GM12878 (cell line): ENCODE measurements around the gene DNAAF3.

Source experiments
- BHLHE40 ChIP-seq, 2 experiments: fragments of 450-650 bp in 1 of 2; IDR thresholded peaks; 2 replicates each; pipeline ENCODE4 v1.6.1; 2011 to 2017; ENCODE audit warnings: low read depth in 2 of 2, borderline replicate concordance in 1 of 2, improper control_type of control experiment in 1 of 2, low read length in 1 of 2, mild to moderate bottlenecking in 1 of 2
- CTCF ChIP-seq, 3 experiments: IDR thresholded peaks in 2 of 3; conservative IDR thresholded peaks in 1 of 3; 2 replicates each; pipeline ENCODE4 v1.5.1; 2011; ENCODE audit warnings: low read depth in 3 of 3, low read length in 3 of 3, mild to moderate bottlenecking in 3 of 3, control low read depth in 2 of 3, moderate library complexity in 2 of 3, inconsistent platforms in 1 of 3, mixed read lengths in 1 of 3; ENCODE audit not compliant: control insufficient read depth in 2 of 3, insufficient read depth in 1 of 3; ENCODE audit errors: extremely low read depth in 1 of 3
- EP300 ChIP-seq, 2 experiments: fragments of 150-350 bp in 1 of 2; IDR thresholded peaks; 2 replicates each; pipeline ENCODE4 v1.6.1; 2011 to 2012; ENCODE audit warnings: low read depth in 2 of 2, low read length in 2 of 2, borderline replicate concordance in 1 of 2, improper control_type of control experiment in 1 of 2, inconsistent platforms in 1 of 2; ENCODE audit not compliant: control insufficient read depth in 1 of 2
- EZH2 ChIP-seq: IDR thresholded peaks from 2 replicates; pipeline ENCODE4 v1.6.1; 2012; ENCODE audit warnings: low read depth, mild to moderate bottlenecking, control low read depth, inconsistent platforms, low read length, borderline replicate concordance; ENCODE audit not compliant: control insufficient read depth
- NR2F1 ChIP-seq: fragments of 450-650 bp; conservative IDR thresholded peaks from 2 replicates; pipeline ENCODE4 v1.6.1; 2017; ENCODE audit warnings: mild to moderate bottlenecking
- RAD21 ChIP-seq: IDR thresholded peaks from 2 replicates; pipeline ENCODE4 v1.6.1; 2011; ENCODE audit warnings: mild to moderate bottlenecking, low read depth, low read length, moderate library complexity; ENCODE audit not compliant: insufficient read depth
- RBBP5 ChIP-seq: fragments of 200-600 bp; sonication (generic); conservative IDR thresholded peaks from 2 replicates; pipeline ENCODE4 v1.6.1; 2016
- RFX5 ChIP-seq: IDR thresholded peaks from 2 replicates; pipeline ENCODE4 v1.6.1; 2011; ENCODE audit warnings: low read depth, low read length, improper control_type of control experiment
- SIN3A ChIP-seq: IDR thresholded peaks from 2 replicates; pipeline ENCODE4 v1.6.1; 2012; ENCODE audit warnings: low read depth, low read length, improper control_type of control experiment

GRCh38 chr19:55213547-55213946 lies 47.1 kb upstream of the DNAAF3 start:
- TF ChIP-seq RAD21 (no peak), CTCF (IDR thresholded peaks at IDR 0.05 in 2 of 3, conservative IDR thresholded peaks at IDR 0.05 in 1 of 3; ENCODE audit: control insufficient read depth in 2 of 3, extremely low read depth in 1 of 3, insufficient read depth in 1 of 3, low read depth in 3 of 3, low read length in 3 of 3) (no peak), EZH2 (no peak), RFX5 (no peak), RBBP5 (no peak), EP300 (IDR thresholded peaks at IDR 0.05; ENCODE audit: borderline replicate concordance in 1 of 2, control insufficient read depth in 1 of 2, low read depth in 2 of 2, low read length in 2 of 2) (no peak), BHLHE40 (IDR thresholded peaks at IDR 0.05; ENCODE audit: borderline replicate concordance in 1 of 2, low read depth in 2 of 2, low read length in 1 of 2) (no peak), NR2F1 (no peak), SIN3A (no peak)
